Measurements from ENCODE around the gene BICDL2. TPM values are rescaled to one million over a fixed set of nuclear protein-coding genes. Genes with fewer than 3 reads are reported as not detected.

Gene BICDL2
- total and polyA plus RNA-seq, 2 of the 8 experiments (the other 6 are each of a cell fraction or from before 2014, with no cell fraction given): 7.3 to 15.9 TPM

- TF ChIP-seq CTCF (IDR thresholded peaks at IDR 0.05; ENCODE audit: control extremely low read depth in 1 of 3, insufficient read depth in 1 of 3, low read depth in 1 of 3, low read length in 3 of 3): no peak
- no peak for TF ChIP-seq CHD7 (IDR thresholded peaks at IDR 0.05; ENCODE audit: insufficient replicate concordance, low read length)
- TF ChIP-seq RXRA (IDR thresholded peaks at IDR 0.05; ENCODE audit: insufficient read depth, low read depth, low read length): no peak
- no peak for TF ChIP-seq ATF3 (IDR thresholded peaks at IDR 0.05; ENCODE audit: insufficient read depth, low read depth, low read length)
- peak; percentile 20 for TF ChIP-seq TAF7 (optimal IDR thresholded peaks at IDR 0.05; ENCODE audit: borderline replicate concordance, low read depth, low read length)
These were observed 56.2 kb downstream of the BICDL2 start, which contains the start of gene PKMYT1 (continued) for GRCh38 chr16:2980227-2981176.

Data from H1 (cell line).